Astrocyte of the cerebellum (primary cell): Measurements from ENCODE around the gene MORN1.

Source experiments
- DNase-seq: peaks from one replicate; pipeline ENCODE4 v3.0.0-alpha.2; 2011; ENCODE audit warnings: low read depth
- H3K4me3 ChIP-seq: 2 replicates; pipeline ENCODE4 v1.5.1; 2011; ENCODE audit warnings: mild to moderate bottlenecking, low read depth, low read length, moderate library complexity
- in situ Hi-C: cut with HindIII; loops from 2 replicates; pipeline ENCODE4 v1.10.0; 2017; ENCODE audit warnings: low sequenced_read_pairs
- TF ChIP-seq, protein P1 (sequence below): IDR thresholded peaks from 2 replicates; pipeline ENCODE4 v1.5.1; 2012; ENCODE audit warnings: low read length, low read depth, moderate library complexity, mild to moderate bottlenecking; ENCODE audit errors: missing control alignments

MORN1 gene

DNA sequence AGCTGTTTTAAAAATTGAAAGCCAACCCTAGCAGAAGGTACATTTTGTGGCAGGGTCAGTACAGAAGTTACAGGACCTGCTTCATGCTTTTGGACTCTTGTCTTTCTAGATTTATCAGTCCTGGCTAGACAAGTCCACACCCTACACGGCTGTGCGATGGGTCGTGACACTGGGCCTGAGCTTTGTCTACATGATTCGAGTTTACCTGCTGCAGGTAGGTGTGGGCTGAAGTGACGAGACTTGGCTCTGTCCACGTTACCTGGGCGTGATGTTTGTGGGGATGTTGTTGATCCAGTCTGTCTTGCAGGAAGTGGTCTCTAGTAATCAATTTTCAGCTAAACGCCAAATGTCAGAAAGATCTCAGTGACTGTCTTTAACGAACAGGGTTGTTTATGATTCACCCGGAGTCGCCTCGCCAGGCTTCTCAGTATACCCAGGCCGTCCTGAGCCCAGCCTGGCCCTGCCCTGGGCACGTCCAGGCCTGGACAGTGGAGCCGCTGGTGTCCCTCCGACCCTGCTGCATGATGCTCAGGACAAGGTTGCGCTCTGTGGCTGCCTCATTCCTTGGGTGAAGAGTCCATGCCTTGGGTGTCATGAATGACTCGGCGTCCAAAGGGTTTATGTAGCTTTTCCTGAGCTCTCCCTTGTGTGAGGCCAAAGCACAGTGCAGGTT is 5.8 kb upstream of the MORN1 start:
- H3K4me3 ChIP-seq: no peak overlapping the region
- TF ChIP-seq, protein P1, sequence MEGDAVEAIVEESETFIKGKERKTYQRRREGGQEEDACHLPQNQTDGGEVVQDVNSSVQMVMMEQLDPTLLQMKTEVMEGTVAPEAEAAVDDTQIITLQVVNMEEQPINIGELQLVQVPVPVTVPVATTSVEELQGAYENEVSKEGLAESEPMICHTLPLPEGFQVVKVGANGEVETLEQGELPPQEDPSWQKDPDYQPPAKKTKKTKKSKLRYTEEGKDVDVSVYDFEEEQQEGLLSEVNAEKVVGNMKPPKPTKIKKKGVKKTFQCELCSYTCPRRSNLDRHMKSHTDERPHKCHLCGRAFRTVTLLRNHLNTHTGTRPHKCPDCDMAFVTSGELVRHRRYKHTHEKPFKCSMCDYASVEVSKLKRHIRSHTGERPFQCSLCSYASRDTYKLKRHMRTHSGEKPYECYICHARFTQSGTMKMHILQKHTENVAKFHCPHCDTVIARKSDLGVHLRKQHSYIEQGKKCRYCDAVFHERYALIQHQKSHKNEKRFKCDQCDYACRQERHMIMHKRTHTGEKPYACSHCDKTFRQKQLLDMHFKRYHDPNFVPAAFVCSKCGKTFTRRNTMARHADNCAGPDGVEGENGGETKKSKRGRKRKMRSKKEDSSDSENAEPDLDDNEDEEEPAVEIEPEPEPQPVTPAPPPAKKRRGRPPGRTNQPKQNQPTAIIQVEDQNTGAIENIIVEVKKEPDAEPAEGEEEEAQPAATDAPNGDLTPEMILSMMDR: no peak
- in situ Hi-C loops: loop anchor here (5.0 kb wide), 1 partner anchor 200 kb away; no protein-coding TSS in a partner anchor
- DNase-seq: no peak

- TF ChIP-seq, protein P1: no peak
- in situ Hi-C loops: loop anchor here (5.0 kb wide), 1 partner anchor 199 kb away; no protein-coding TSS in a partner anchor
These were observed 5.1 kb upstream of the MORN1 start for GRCh38 chr1:2396476-2396875.

GRCh38 chr1:2396059-2396458 is 4.7 kb upstream of the MORN1 start:
- H3K4me3 ChIP-seq: no peak overlapping the region
- TF ChIP-seq, protein P1: no peak
- in situ Hi-C loops: loop anchor here (5.0 kb wide), 1 partner anchor 199 kb away; no protein-coding TSS in a partner anchor
- no peak for DNase-seq

More at GRCh38 chr1:2396476-2396875, 5.1 kb upstream of the MORN1 start:
- no peak for DNase-seq
- no peak overlapping the region for H3K4me3 ChIP-seq

- H3K4me3 ChIP-seq: no peak overlapping the region
- no peak for DNase-seq
- TF ChIP-seq, protein P1: no peak
- in situ Hi-C loops: loop anchor here (5.0 kb wide), 1 partner anchor 198 kb away; no protein-coding TSS in a partner anchor
These were observed 3.9 kb upstream of the MORN1 start for GRCh38 chr1:2395245-2395644.

DNA sequence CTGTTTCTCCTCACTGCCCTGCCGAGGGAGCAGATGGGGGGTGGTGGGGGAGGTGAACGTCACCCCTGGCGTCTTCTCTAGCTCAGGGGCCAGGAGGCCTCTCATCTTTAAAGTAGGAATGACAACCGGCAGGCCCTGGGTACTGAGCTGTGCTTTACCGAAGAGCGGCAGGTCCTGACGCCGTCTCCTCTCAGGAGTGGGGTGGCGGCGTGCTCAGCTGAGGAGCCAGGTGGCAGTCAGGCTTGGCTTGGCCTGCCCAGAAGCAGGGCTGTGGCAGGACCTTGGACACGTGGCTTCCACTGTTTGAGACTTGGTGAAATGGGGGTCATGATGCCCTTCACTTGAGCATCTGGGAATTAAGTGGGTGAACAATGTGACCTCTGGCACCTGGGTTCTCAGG is 3.4 kb upstream of the MORN1 start:
- DNase-seq: no peak
- in situ Hi-C loops: loop anchor here (5.0 kb wide), 1 partner anchor 197 kb away; no protein-coding TSS in a partner anchor
- no peak overlapping the region for H3K4me3 ChIP-seq
- TF ChIP-seq, protein P1: no peak

- in situ Hi-C loops: no loop called here
- no peak for DNase-seq
- TF ChIP-seq, protein P1: no peak
- H3K4me3 ChIP-seq: no peak overlapping the region
These were observed 2.9 kb upstream of the MORN1 start for GRCh38 chr1:2394220-2394619.
